OCI-LY7 (cell line): Measurements from ENCODE around the gene ZNRF1.
"Not testable (repeated sequence)": the region's sequence is repeated elsewhere in the genome, so short reads cannot be mapped to it uniquely, and the experiment has no call there.

Source experiments
- EZH2phosphoT487 ChIP-seq: fragments of 200-600 bp; sonication (generic); IDR thresholded peaks from 2 replicates; pipeline ENCODE4 v1.6.1; 2018; ENCODE audit warnings: low read depth, borderline replicate concordance, mild to moderate bottlenecking, mixed run types, antibody characterized with exemption, low read length, moderate library complexity, mixed read lengths
- TF ChIP-seq, protein P1 (sequence below): fragments of 200-600 bp; sonication (generic); conservative IDR thresholded peaks from 2 replicates; pipeline ENCODE4 v1.5.1; 2014; ENCODE audit warnings: mild to moderate bottlenecking, antibody characterized with exemption, low read length, moderate library complexity, mixed read lengths

GRCh38 chr16:75090899-75091298 is 92.1 kb downstream of the ZNRF1 start:
- TF ChIP-seq, protein P1, sequence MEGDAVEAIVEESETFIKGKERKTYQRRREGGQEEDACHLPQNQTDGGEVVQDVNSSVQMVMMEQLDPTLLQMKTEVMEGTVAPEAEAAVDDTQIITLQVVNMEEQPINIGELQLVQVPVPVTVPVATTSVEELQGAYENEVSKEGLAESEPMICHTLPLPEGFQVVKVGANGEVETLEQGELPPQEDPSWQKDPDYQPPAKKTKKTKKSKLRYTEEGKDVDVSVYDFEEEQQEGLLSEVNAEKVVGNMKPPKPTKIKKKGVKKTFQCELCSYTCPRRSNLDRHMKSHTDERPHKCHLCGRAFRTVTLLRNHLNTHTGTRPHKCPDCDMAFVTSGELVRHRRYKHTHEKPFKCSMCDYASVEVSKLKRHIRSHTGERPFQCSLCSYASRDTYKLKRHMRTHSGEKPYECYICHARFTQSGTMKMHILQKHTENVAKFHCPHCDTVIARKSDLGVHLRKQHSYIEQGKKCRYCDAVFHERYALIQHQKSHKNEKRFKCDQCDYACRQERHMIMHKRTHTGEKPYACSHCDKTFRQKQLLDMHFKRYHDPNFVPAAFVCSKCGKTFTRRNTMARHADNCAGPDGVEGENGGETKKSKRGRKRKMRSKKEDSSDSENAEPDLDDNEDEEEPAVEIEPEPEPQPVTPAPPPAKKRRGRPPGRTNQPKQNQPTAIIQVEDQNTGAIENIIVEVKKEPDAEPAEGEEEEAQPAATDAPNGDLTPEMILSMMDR: not testable (repeated sequence)
- not testable (repeated sequence) for TF ChIP-seq EZH2phosphoT487
